ENCODE results near the gene PTH1R.

Gene PTH1R

GRCh38 chr3:46892285-46893145 lies 15.0 kb downstream of the PTH1R start:
- TF ChIP-seq BHLHE40 (IDR thresholded peaks at IDR 0.05; ENCODE audit: borderline replicate concordance), result no peak
- no peak for TF ChIP-seq FOXM1 (IDR thresholded peaks at IDR 0.05; ENCODE audit: borderline replicate concordance)
- no peak for TF ChIP-seq FOXK2 (IDR thresholded peaks at IDR 0.05)
- TF ChIP-seq ELF4 (IDR thresholded peaks at IDR 0.05), result no peak
- no peak for TF ChIP-seq CTBP1 (IDR thresholded peaks at IDR 0.05; ENCODE audit: borderline replicate concordance)
- TF ChIP-seq LEF1 (IDR thresholded peaks at IDR 0.05; ENCODE audit: borderline replicate concordance), result no peak
- no peak for TF ChIP-seq ARNT (IDR thresholded peaks at IDR 0.05)
- no peak for TF ChIP-seq SUZ12 (IDR thresholded peaks at IDR 0.05)
- no peak for TF ChIP-seq HDGF (IDR thresholded peaks at IDR 0.05; ENCODE audit: borderline replicate concordance)
- TF ChIP-seq TARDBP (IDR thresholded peaks at IDR 0.05), result no peak
- TF ChIP-seq SP1 (IDR thresholded peaks at IDR 0.05), result no peak
- TF ChIP-seq PKNOX1 (IDR thresholded peaks at IDR 0.05), result no peak
- no peak for TF ChIP-seq FOXA1 (IDR thresholded peaks at IDR 0.05)
- no peak for TF ChIP-seq ZNF384 (IDR thresholded peaks at IDR 0.05)
- TF ChIP-seq NFRKB (IDR thresholded peaks at IDR 0.05), result no peak
- DNase-seq (ENCODE audit: extremely low spot score), result no peak
- POLR2A ChIA-PET, result no interaction called here
- CTCF ChIA-PET, result no interaction called here

- no peak for DNase-seq (ENCODE audit: extremely low spot score)
- TF ChIP-seq SP1 (IDR thresholded peaks at IDR 0.05), result no peak
- TF ChIP-seq LEF1 (IDR thresholded peaks at IDR 0.05; ENCODE audit: borderline replicate concordance), result no peak
- TF ChIP-seq FOXK2 (IDR thresholded peaks at IDR 0.05), result no peak
- TF ChIP-seq CTBP1 (IDR thresholded peaks at IDR 0.05; ENCODE audit: borderline replicate concordance), result no peak
- TF ChIP-seq SUZ12 (IDR thresholded peaks at IDR 0.05), result no peak
- TF ChIP-seq FOXM1 (IDR thresholded peaks at IDR 0.05; ENCODE audit: borderline replicate concordance), result no peak
- TF ChIP-seq L3MBTL2 (conservative IDR thresholded peaks at IDR 0.05), result no peak
- TF ChIP-seq HDGF (IDR thresholded peaks at IDR 0.05; ENCODE audit: borderline replicate concordance), result no peak
- TF ChIP-seq ARNT (IDR thresholded peaks at IDR 0.05), result no peak
- no peak for TF ChIP-seq ELF4 (IDR thresholded peaks at IDR 0.05)
- no peak for TF ChIP-seq FOXA1 (IDR thresholded peaks at IDR 0.05)
- no peak for TF ChIP-seq TARDBP (IDR thresholded peaks at IDR 0.05)
- no peak for TF ChIP-seq ZNF384 (IDR thresholded peaks at IDR 0.05)
- no peak for TF ChIP-seq PKNOX1 (IDR thresholded peaks at IDR 0.05)
- TF ChIP-seq NFRKB (IDR thresholded peaks at IDR 0.05), result no peak
- TF ChIP-seq BHLHE40 (IDR thresholded peaks at IDR 0.05; ENCODE audit: borderline replicate concordance), result no peak
- POLR2A ChIA-PET, result no interaction called here
- CTCF ChIA-PET, result no interaction called here
Observed at GRCh38 chr3:46893146-46893748, 15.7 kb downstream of the PTH1R start.

GRCh38 chr3:46893763-46894162 lies 16.2 kb downstream of the PTH1R start:
- POLR2A ChIA-PET, result no interaction called here
- no peak for TF ChIP-seq SUZ12 (IDR thresholded peaks at IDR 0.05)
- TF ChIP-seq ELF4 (IDR thresholded peaks at IDR 0.05), result no peak
- no peak for DNase-seq (ENCODE audit: extremely low spot score)
- CTCF ChIA-PET, result no interaction called here

- ChIA-PET CTCF (interaction anchor here (0.7 to 2.1 kb wide), 7 partner anchors 9 to 300 kb away, joined by 3 to 11 read pairs (median 4); no protein-coding TSS in a partner anchor), POLR2A (no interaction called here)
- TF ChIP-seq HDGF (IDR thresholded peaks at IDR 0.05; ENCODE audit: borderline replicate concordance) (no peak), L3MBTL2 (conservative IDR thresholded peaks at IDR 0.05) (no peak), ARNT (IDR thresholded peaks at IDR 0.05) (no peak), SUZ12 (IDR thresholded peaks at IDR 0.05) (no peak)
- no peak for DNase-seq (ENCODE audit: extremely low spot score)
Observed at GRCh38 chr3:46894256-46894655, 16.7 kb downstream of the PTH1R start.

- TF ChIP-seq NFRKB (IDR thresholded peaks at IDR 0.05), result no peak
- no peak for TF ChIP-seq ARNT (IDR thresholded peaks at IDR 0.05)
- TF ChIP-seq TARDBP (IDR thresholded peaks at IDR 0.05), result peak; percentile 74; the same call in 1 of the 2 replicates
- ChIA-PET POLR2A (no interaction called here), CTCF (interaction anchor here (0.6 to 2.1 kb wide), 11 partner anchors 10 to 373 kb away, joined by 3 to 11 read pairs (median 4); no protein-coding TSS in a partner anchor)
- peak; percentile 75 for DNase-seq (ENCODE audit: extremely low spot score)
Observed at GRCh38 chr3:46895204-46895660, 17.7 kb downstream of the PTH1R start.

- ChIA-PET POLR2A (no interaction called here), CTCF (interaction anchor here (0.8 to 2.1 kb wide), 6 partner anchors 10 to 176 kb away, joined by 3 to 11 read pairs (median 5); no protein-coding TSS in a partner anchor)
- TF ChIP-seq ZNF384 (IDR thresholded peaks at IDR 0.05), result no peak
- TF ChIP-seq NFRKB (IDR thresholded peaks at IDR 0.05), result no peak
- no peak for TF ChIP-seq HDGF (IDR thresholded peaks at IDR 0.05; ENCODE audit: borderline replicate concordance)
- TF ChIP-seq ARNT (IDR thresholded peaks at IDR 0.05), result no peak
- TF ChIP-seq L3MBTL2 (conservative IDR thresholded peaks at IDR 0.05), result no peak
- no peak for TF ChIP-seq ELF4 (IDR thresholded peaks at IDR 0.05)
- no peak for TF ChIP-seq SUZ12 (IDR thresholded peaks at IDR 0.05)
- TF ChIP-seq FOXK2 (IDR thresholded peaks at IDR 0.05), result no peak
- TF ChIP-seq FOXA1 (IDR thresholded peaks at IDR 0.05), result no peak
- TF ChIP-seq TARDBP (IDR thresholded peaks at IDR 0.05), result no peak
- TF ChIP-seq LEF1 (IDR thresholded peaks at IDR 0.05; ENCODE audit: borderline replicate concordance), result no peak
- DNase-seq (ENCODE audit: extremely low spot score), result no peak
Observed at GRCh38 chr3:46895761-46896160, 18.2 kb downstream of the PTH1R start.
